ENCODE data around the gene MYCL.

Gene MYCL, protein sequence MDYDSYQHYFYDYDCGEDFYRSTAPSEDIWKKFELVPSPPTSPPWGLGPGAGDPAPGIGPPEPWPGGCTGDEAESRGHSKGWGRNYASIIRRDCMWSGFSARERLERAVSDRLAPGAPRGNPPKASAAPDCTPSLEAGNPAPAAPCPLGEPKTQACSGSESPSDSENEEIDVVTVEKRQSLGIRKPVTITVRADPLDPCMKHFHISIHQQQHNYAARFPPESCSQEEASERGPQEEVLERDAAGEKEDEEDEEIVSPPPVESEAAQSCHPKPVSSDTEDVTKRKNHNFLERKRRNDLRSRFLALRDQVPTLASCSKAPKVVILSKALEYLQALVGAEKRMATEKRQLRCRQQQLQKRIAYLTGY

GRCh38 chr1:39901714-39902459, at the start of gene MYCL:
Gene MYCL, minus strand, starts transcription at chr1:39901917. Its CDS starts 483 bp downstream, at chr1:39901434.
- peak in 1 of 2 donors; percentile 51 for DNase-seq

DNA sequence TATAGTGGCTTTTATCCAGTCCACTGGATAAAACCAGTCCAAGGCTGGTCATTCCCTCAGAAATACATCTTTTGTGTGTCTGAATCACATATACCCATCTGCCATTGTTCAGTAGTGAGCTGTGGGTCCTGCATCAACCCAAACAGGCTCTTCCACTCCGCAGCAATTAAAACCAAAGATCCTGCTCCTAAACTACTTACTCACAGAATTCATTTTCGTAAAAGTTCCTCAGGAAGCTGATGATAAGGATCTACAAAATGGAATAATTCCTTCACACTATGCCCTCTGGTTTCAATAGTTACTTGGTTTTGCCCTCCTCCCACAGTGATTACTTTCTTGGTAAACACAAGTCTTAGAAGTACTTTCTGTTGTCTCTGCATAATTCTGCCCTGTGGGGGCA, 48.2 kb upstream of the MYCL start:
- DNase-seq, result no peak

DNA sequence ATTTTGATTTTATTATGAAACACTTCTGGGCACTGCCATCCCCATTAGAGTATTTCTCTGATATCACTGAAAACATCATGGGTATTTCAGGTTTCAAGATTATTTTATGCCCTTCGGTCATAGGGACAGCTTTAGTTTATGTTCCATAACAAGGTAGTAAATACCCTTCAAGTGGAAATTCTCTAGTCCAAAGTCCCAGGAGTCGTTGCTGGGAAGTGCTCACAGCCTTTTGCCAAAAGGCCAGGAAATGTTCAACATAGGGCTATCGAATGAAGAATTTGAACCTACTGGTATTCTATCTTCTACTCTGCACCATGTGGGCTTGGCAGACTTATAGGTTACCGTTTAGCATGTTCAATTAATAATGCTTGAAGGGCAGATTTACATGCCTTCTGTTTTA, 45.5 kb upstream of the MYCL start:
- DNase-seq, result no peak

- no peak for DNase-seq
These were observed 44.5 kb upstream of the MYCL start for GRCh38 chr1:39946216-39946615.

- no peak for DNase-seq
These were observed 42.8 kb upstream of the MYCL start for GRCh38 chr1:39944410-39945112.

- no peak for DNase-seq
These were observed 42.0 kb upstream of the MYCL start for GRCh38 chr1:39943471-39944290.

DNA sequence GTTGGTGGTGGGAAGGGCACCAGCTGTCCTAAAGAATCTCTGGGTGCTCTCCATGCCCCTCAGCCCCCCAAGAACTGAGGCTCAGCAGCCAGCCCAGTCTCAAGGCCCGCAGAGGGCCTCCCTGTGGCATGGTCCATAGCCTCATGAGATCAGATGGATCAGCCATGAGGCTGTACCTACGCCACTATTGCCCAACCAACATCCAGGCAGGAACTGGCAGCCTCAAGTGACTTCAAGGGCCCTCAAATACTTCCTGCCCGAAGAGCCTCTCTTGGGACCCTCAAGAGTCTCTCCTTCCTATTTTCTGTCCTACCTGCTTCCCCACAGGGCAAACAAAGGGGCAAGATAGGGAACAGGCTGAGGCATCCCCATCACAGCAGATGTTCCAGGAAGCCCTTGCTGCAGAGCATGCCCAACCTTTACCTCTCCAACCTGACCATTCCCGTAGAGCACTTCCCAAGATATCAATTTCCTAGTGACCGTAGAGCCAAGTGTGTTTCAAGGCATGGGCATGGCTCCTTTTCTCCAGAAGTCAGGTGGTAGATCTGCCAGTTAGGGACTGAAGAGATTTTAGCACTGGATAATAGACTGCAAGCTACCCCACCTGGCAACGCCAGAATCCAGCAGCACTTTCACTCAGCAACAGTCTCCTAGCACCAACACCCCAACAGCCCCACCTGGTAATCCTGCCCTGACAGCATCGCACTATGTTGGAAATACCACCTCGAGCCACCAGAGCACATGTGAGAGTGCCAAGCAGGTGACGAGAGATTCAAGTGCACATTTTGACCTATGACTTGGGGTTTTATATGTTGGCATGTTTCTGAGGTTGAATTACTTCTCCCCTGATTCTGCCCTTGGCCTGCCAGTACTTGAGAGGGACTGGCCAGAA, 39.5 kb upstream of the MYCL start:
- no peak for DNase-seq

- DNase-seq, result peak; percentile 16 to 18
These were observed 38.5 kb upstream of the MYCL start for GRCh38 chr1:39940253-39940652.

DNA sequence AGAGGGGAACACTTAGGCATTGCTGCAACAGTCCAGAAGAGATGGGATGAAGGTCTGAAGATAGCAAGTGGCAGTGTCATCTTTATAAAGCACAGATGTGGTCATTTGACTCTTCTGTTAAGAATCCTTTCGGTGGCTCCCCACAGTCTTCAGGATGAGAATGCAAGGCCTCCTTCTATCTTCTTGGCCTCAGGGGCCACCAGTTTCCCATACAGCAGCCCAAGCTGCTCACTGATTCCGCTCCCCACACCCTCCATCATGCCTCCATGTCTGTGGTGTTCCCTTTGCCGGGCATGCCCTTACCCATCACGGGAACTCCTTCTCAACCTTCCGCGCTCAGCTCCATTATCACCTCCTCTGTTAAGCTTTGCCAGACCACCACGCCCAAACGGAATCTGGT, 37.1 kb upstream of the MYCL start:
- DNase-seq, result no peak

DNA sequence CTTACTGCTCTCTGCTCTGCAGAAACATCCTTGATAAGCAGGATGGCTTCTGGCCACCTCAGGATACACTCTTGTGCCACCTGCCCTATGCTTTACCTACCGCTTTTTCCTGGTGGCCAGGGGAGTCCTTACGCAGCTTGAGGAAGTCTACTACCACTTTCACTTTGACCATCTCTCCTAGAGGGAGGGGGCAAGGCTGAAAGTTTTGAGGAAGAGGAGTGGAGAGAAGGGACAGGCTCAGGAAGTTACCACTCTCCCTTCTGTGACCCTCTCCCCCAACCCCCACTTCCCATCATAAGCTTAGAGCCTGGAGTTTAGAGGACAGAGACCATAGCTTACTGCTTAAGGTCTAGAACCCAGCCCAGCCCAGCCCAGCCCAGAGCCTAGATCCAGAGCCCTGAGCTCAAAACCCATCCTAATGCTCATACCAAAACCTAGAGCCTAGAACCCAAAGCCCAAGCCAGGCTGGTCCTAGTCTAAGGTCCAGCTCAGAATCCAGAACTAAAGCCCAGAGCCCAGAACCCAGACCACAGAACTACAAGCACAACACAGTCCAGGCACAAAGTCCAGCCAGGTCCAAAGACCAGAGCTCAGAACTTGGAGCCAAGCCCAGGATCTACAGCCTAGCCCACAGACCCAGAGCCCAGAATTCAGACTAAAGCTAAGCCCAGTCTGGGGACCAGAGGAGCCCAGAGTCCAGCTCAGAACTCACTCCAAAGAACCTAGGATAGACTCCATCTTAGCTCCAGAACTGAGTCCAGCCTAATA, 35.2 kb upstream of the MYCL start:
- DNase-seq, result peak in 1 of 2 donors; percentile 64

- peak; percentile 30 to 82 for DNase-seq
These were observed 32.5 kb upstream of the MYCL start for GRCh38 chr1:39933956-39934941.

DNA sequence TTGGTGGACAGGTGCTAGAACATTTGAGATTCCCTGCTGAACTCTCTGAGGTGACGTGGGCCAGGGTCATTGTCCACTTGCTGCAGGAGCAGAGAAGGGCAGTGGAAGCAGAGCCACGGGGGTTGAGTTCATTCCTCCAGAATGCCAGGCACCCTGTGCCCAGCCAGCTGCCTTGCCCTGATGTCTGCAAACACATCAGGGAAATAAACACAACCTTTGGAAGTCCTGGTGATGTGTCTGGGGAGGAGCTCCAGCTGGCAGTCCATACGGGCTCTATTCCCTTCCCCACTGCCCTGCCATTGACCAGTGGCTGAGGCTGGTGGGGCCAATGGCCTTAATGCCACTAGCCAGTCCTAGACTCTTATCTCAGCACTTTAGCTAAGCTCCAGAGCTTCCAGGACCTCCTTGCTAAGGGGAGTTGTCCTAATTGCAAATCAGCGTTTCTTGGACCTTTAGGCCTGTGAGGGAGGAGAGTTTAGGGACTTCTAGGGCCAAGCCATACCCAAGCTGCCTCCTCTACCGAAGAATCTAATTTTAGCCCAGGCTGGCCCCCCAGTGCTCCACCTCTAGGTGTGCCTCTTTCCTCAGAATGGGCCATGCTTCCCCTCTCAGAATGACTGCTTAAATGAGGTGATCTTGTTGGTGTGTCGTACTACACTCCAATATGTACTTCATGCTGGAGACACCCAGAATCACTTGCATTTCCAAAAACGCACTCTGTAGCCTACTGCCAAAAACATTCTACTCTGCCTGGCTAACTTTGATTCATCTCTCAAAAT, 27.3 kb upstream of the MYCL start:
- DNase-seq, result no peak

GRCh38 chr1:39927538-39927937, 25.8 kb upstream of the MYCL start:
- no peak for DNase-seq

GRCh38 chr1:39926820-39927219, 25.1 kb upstream of the MYCL start:
- no peak for DNase-seq

DNA sequence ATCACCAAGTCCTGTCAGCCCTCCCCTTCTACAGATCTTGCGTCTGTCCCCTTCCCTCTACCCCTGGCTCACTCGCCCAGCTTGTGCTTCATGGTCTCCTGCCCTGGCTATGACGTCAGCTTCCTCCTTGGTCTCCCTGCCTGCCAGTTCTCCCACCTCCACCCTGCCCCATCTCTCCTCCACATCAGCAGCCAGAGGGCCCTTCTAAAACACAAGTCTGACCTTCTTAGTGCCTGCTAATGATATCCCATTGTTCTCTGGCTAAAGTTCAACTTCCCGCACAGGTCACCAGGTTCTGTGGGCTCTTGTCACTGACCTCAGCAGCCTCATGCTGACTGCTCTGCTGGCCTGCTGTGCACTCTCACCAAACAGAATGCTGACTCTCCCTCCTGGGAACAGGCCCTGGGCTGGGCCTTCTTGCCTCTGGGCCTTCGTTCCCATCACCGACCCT, 24.7 kb upstream of the MYCL start:
- DNase-seq, result no peak

DNA sequence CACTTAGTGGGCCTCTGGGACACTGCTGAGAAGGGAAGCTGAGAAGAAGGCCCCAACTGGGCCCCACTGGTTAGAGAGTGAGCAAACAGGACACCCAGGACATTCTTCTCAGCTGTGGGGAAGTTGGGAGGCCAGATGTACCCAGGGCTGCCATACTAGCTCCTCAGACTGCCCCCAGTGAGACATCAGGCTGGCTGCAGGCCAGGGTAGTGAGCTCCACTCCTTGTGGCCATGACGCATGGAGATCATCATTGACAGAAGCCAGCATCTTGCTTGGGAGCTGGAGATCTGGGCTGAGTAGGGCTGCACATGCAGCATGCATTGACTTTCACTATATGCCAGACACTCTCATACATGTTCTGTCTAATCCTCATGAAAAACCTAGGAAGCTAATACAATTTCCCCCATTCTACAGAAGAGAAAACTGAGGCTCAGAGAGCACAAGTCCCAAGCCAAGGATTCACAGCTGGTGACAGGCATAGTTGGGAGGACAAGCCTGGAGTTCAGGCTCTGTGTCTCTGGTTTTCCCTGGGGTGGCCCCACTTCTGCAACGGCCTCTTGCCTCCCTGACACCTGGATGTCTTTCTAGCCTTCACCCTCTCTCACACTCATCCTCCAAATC, 24.1 kb upstream of the MYCL start:
- no peak for DNase-seq

DNA sequence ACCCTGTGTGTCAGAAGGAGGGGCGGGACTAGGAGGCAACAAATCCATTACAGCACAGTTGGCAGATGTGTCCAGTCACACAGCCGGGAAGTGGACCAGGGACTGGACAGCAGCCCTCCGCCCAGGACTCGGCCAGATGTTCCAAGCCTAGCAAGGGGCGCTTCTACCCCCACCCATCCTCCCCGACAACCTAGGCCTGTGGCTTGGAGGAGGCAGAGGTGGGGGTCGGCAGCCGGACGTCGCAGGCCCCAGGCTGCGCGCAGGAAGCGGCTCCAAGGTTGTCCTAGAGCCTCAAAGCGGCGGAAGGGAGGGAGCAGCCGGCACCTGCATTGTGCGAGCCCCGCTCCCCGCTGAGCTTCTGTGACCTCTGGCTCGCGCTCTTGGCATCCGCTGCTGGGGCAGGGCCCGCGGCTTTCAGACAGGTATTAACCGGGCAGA, 20.6 kb upstream of the MYCL start:
- no peak for DNase-seq

DNA sequence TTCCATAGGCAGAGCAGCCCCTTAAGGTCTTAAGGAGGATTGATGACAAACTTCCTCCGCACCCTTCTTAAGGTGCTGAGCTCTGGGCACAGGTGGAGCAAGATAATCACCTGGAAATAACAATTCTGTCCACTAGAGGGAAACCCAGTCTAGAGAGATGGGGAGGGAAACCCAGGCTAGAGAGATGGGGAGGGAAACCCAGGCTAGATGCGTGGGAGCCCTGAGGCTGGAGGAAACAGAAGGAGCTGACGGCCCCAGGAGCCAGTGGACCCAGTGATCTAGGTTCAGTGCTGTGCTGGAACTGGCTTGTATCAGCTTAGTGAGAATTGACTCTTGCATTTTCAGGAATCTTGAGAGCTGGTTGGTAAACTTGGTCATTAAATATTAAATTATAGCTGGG, 17.8 kb upstream of the MYCL start:
- peak in 1 of 2 donors; percentile 75 for DNase-seq

All from bone marrow (tissue), 2 donors.